Measurements from ENCODE around the gene FDXR. TPM values are rescaled to one million over a fixed set of nuclear protein-coding genes. Genes with fewer than 3 reads are reported as not detected.
"Not testable (repeated sequence)": the region's sequence is repeated elsewhere in the genome, so short reads cannot be mapped to it uniquely, and the experiment has no call there.

The FDXR gene
- total RNA-seq, 1 donor from 2014 or later, result 11.2 TPM

DNA sequence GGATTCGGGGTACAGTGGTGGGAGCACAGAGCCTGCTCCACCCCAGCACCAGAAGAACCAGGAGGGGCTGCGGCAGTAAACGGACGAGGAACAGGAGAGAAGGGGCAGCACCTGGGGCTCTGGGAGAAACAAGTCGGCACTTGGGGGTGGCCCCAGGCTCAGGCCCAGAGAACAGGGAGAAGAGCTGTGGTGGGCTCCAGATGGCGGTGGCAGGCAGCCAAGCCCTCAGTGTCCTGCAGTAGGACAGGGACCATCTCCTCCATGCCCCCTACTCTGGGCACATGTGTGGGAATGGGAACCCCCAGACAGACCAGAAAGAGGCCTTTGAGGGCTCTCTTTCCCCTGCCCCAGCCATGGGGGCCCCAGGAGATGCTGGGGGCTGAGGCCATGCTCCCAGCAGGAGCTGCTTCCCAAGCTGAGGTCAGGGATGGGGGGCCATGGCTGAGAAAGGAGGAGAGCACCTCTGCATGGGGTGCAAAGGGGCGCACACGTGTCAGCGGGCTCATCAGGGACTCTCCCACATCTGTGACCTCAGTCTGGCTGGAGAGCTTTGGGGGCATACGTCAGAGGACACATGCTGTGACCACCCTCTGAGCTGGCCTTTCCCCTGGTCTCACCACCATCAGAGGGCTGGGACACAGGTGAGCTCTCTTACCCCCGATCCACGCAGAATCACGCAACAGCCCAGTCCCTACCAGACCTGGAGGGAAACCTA, 43.5 kb upstream of the FDXR start:
- Histone ChIP-seq H3K27ac (no peak overlapping the region), H3K36me3 (no peaks in the 10 kb centered on the region), H3K9me3 (no peaks in the 10 kb centered on the region), H3K4me1 (no peaks in the 10 kb centered on the region), H3K27me3 (peaks cover 28% of the 10 kb centered on the region), H3K4me3 (no peak overlapping the region)
- intact Hi-C loops (cut with DNase I), result no loop called here
- ATAC-seq, result no peak
- no peak for DNase-seq
- no peak for TF ChIP-seq CTCF (IDR thresholded peaks at IDR 0.05)

GRCh38 chr17:74911423-74911822, 38.6 kb upstream of the FDXR start:
- H3K4me3 ChIP-seq; H3K4me1 ChIP-seq; H3K27me3 ChIP-seq; H3K36me3 ChIP-seq; DNase-seq; intact Hi-C loops (cut with DNase I); H3K9me3 ChIP-seq; ATAC-seq; H3K27ac ChIP-seq: not testable (repeated sequence)

- DNase-seq; intact Hi-C loops (cut with DNase I); H3K36me3 ChIP-seq; H3K27ac ChIP-seq; ATAC-seq; H3K27me3 ChIP-seq; H3K4me3 ChIP-seq; H3K9me3 ChIP-seq; H3K4me1 ChIP-seq: not testable (repeated sequence)
These were observed 36.3 kb upstream of the FDXR start for GRCh38 chr17:74909097-74909496.

DNA sequence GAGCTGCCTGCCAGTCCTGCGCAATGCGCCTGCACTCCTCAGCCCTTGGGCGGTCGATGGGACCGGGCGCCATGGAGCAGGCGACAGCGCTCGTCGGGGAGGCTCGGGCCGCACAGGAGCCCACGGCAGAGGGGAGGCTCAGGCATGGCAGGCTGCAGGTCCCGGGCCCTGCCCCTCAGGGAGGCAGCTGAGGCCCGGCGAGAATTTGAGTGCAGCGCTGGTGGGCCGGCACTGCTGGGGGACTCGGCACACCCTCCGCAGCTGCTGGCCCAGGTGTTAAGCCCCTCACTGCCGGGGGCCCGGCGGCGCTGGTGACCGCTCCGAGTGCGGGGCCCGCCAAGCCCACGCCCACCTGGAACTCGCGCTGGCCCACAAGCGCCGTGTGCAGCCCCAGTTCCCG, 34.2 kb upstream of the FDXR start:
- Histone ChIP-seq H3K27ac (no peak overlapping the region), H3K4me3 (no peak overlapping the region), H3K36me3 (no peaks in the 10 kb centered on the region), H3K4me1 (no peaks in the 10 kb centered on the region), H3K27me3 (peaks cover 9% of the 10 kb centered on the region), H3K9me3 (no peaks in the 10 kb centered on the region)
- no peak for DNase-seq
- intact Hi-C loops (cut with DNase I), result no loop called here
- no peak for TF ChIP-seq CTCF (IDR thresholded peaks at IDR 0.05)
- no peak for ATAC-seq

DNA sequence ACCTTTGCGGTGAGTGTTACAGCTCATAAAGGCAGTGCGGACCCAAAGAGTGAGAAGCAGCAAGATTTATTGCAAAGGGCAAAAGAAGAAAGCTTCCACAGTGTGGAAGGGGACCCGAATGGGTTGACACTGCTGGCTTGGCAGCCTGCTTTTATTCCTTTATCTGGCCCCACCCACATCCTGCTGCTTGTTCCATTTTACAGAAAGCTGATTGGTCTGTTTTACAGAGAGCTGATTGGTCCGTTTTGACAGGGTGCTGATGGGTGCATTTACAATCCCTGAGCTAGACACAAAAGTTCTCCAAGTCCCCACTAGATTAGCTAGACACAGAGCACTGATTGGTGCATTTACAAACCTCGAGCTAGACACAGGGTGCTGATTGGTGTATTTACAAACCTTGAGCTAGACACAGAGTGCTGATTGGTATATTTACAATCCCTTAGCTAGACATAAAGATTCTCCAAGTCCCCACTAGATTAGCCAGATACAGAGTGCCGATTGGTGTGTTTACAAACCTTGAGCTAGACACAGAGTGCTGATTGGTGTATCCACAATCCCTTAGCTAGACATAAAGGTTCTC, 33.5 kb upstream of the FDXR start:
- ATAC-seq; H3K27ac ChIP-seq; H3K9me3 ChIP-seq; DNase-seq; intact Hi-C loops (cut with DNase I); H3K4me1 ChIP-seq; H3K36me3 ChIP-seq; H3K4me3 ChIP-seq: not testable (repeated sequence)
- peaks cover 16% of the 10 kb centered on the region for H3K27me3 ChIP-seq

DNA sequence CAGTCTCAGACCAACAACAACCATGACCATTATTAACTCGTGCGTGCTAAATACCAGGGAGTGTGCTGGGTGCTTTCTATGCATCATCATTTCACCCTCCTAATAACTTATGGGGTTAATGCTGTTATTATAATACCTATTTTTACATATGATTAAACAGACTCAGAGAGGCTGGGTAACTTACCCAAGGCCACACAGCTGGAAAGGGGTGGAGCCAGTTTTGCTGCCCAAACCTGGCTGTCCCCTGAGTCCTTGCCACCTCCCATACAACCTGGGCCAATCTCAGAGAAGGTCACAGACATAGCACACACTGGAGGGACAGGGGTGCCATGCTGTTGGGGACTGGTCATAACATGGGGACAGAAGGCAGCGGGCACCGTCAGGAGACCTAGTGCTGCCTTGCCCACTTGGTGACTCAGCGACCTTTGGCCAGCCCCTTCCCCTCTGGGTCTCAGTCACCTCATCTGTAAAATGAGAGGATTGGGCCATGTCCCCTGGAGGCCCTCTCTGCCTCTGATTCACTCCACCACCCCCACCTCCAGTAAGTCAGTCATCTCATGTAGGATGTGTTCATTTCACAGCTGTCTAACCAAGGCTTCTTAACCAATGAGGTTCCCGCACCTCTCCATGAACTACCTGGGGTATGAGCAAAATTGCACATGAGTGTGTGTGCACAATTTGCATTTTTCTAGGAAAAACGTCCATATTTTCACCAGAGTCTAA, 32.1 kb upstream of the FDXR start:
- no peak overlapping the region for H3K27ac ChIP-seq
- H3K27me3 ChIP-seq, result peaks cover 21% of the 10 kb centered on the region
- H3K4me1 ChIP-seq, result no peaks in the 10 kb centered on the region
- ATAC-seq (peak; percentile 28), DNase-seq (no peak)
- no peak for TF ChIP-seq CTCF (IDR thresholded peaks at IDR 0.05)
- H3K9me3 ChIP-seq, result no peaks in the 10 kb centered on the region
- intact Hi-C loops (cut with DNase I), result no loop called here
- H3K36me3 ChIP-seq, result no peaks in the 10 kb centered on the region
- H3K4me3 ChIP-seq, result no peak overlapping the region

- H3K27ac ChIP-seq, result no peak overlapping the region
- intact Hi-C loops (cut with DNase I), result no loop called here
- no peaks in the 10 kb centered on the region for H3K36me3 ChIP-seq
- DNase-seq, result no peak
- no peak for TF ChIP-seq CTCF (IDR thresholded peaks at IDR 0.05)
- H3K4me1 ChIP-seq, result no peaks in the 10 kb centered on the region
- H3K27me3 ChIP-seq, result peaks cover 21% of the 10 kb centered on the region
- H3K9me3 ChIP-seq, result no peaks in the 10 kb centered on the region
- no peak for ATAC-seq
- no peak overlapping the region for H3K4me3 ChIP-seq
These were observed 30.9 kb upstream of the FDXR start for GRCh38 chr17:74903671-74904070.
